Vagina (tissue), 2 donors: ENCODE measurements around the gene CSTF2T. TPM values are rescaled to one million over a fixed set of nuclear protein-coding genes. Genes with fewer than 3 reads are reported as not detected.

Experiments
- DNase-seq, 2 donors: peaks; one replicate each; pipeline ENCODE4 v3.0.0-alpha.2; 2017; ENCODE audit errors: extremely low spot score in 2 of 2
- H3K27ac ChIP-seq: fragments of 200-600 bp; sonication (generic); one replicate; pipeline ENCODE4 v1.5.1; 2019
- H3K27me3 ChIP-seq: fragments of 200-600 bp; sonication (generic); one replicate; pipeline ENCODE4 v1.5.1; 2019
- H3K36me3 ChIP-seq, 2 donors: fragments of 200-600 bp; sonication (generic); one replicate each; pipeline ENCODE4 v1.5.1; 2017 to 2019
- H3K4me1 ChIP-seq: fragments of 200-600 bp; sonication (generic); one replicate; pipeline ENCODE4 v1.5.1; 2019
- H3K4me3 ChIP-seq, 2 donors: fragments of 200-600 bp; sonication (generic); 1 replicate in 1 of 2; 2 replicates in 1 of 2; pipeline ENCODE4 v1.5.1; 2016 to 2019
- H3K9me3 ChIP-seq: fragments of 200-600 bp; sonication (generic); one replicate; pipeline ENCODE4 v1.5.1; 2019
- CTCF ChIP-seq, 3 experiments: fragments of 450-650 bp in 2 of 3; fragments of 200-600 bp in 1 of 3; sonication (generic) in 1 of 3; IDR thresholded peaks; one replicate each; pipeline ENCODE4 v1.5.1; 2017 to 2019; ENCODE audit warnings: antibody characterized with exemption in 3 of 3, mild to moderate bottlenecking in 2 of 3, moderate library complexity in 2 of 3
- POLR2A ChIP-seq, 2 donors: fragments of 450-650 bp; IDR thresholded peaks; one replicate each; pipeline ENCODE4 v1.6.1; 2017; ENCODE audit warnings: antibody characterized with exemption in 2 of 2, mild to moderate bottlenecking in 2 of 2, moderate library complexity in 2 of 2
- POLR2AphosphoS5 ChIP-seq, 2 donors: sonication (generic); formaldehyde crosslinking; IDR thresholded peaks; one replicate each; pipeline ENCODE4 v1.9.0; 2017; ENCODE audit warnings: antibody characterized with exemption in 2 of 2, mild to moderate bottlenecking in 2 of 2, low read depth in 1 of 2; ENCODE audit not compliant: insufficient read depth in 1 of 2
- intact Hi-C: fragments of 100-400 bp; cut with DNase I; formaldehyde crosslinking; loops from one replicate; pipeline ENCODE4 v1.15.1; 2023
- total RNA-seq: library from RNA; depleted of rRNA; stranded (reverse); fragments of >200 nt; gene quantifications from one replicate; pipeline ENCODE4 v1.2.3, GENCODE V29; 2016

Gene CSTF2T
- total RNA-seq, 1 donor from 2014 or later = 12.0 TPM

GRCh38 chr10:51718804-51719291 lies 19.5 kb upstream of the CSTF2T start:
- no peak overlapping the region for H3K4me3 ChIP-seq
- intact Hi-C loops = no loop called here
- H3K27me3 ChIP-seq = no peaks in the 10 kb centered on the region
- H3K36me3 ChIP-seq = no peaks in the 10 kb centered on the region
- TF ChIP-seq CTCF (IDR thresholded peaks at IDR 0.05) (no peak), POLR2A (IDR thresholded peaks at IDR 0.05) (no peak), POLR2AphosphoS5 (IDR thresholded peaks at IDR 0.05; ENCODE audit: insufficient read depth in 1 of 2, low read depth in 1 of 2) (no peak)
- no peaks in the 10 kb centered on the region for H3K4me1 ChIP-seq
- no peaks in the 10 kb centered on the region for H3K9me3 ChIP-seq
- no peak for DNase-seq
- no peak overlapping the region for H3K27ac ChIP-seq

- H3K4me1 ChIP-seq = no peaks in the 10 kb centered on the region
- no peaks in the 10 kb centered on the region for H3K36me3 ChIP-seq
- no peak for DNase-seq
- no peaks in the 10 kb centered on the region for H3K27me3 ChIP-seq
- no peak overlapping the region for H3K4me3 ChIP-seq
- H3K27ac ChIP-seq = no peak overlapping the region
- intact Hi-C loops = no loop called here
- H3K9me3 ChIP-seq = no peaks in the 10 kb centered on the region
- TF ChIP-seq POLR2A (IDR thresholded peaks at IDR 0.05) = no peak
- TF ChIP-seq POLR2AphosphoS5 (IDR thresholded peaks at IDR 0.05; ENCODE audit: insufficient read depth in 1 of 2, low read depth in 1 of 2) = no peak
- no peak for TF ChIP-seq CTCF (IDR thresholded peaks at IDR 0.05)
These were observed 17.6 kb upstream of the CSTF2T start for GRCh38 chr10:51716981-51717380.

DNA sequence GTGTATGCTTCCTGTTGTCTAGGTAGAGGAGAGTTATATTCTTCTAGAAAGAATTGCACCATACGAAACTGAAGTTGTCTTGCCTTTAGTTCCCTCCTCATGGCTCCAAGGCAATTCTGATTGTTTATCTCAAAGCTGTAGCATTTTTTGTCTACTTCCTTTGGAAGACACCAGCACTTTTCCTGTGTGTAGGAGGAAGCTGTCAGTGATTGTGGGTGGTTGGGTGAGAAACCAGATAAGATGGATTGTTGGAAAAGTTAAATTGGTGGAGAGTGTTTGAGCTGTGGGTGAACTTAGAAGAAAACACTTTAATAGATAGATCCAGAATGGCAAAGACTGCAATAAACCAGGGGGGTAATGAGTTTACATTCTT lies 12.1 kb upstream of the CSTF2T start:
- TF ChIP-seq POLR2A (IDR thresholded peaks at IDR 0.05) (no peak), POLR2AphosphoS5 (IDR thresholded peaks at IDR 0.05; ENCODE audit: insufficient read depth in 1 of 2, low read depth in 1 of 2) (no peak), CTCF (IDR thresholded peaks at IDR 0.05) (no peak)
- intact Hi-C loops = no loop called here
- no peaks in the 10 kb centered on the region for H3K4me1 ChIP-seq
- no peak overlapping the region for H3K27ac ChIP-seq
- H3K36me3 ChIP-seq = no peaks in the 10 kb centered on the region
- no peak for DNase-seq
- no peaks in the 10 kb centered on the region for H3K27me3 ChIP-seq
- no peaks in the 10 kb centered on the region for H3K9me3 ChIP-seq
- H3K4me3 ChIP-seq = no peak overlapping the region

DNA sequence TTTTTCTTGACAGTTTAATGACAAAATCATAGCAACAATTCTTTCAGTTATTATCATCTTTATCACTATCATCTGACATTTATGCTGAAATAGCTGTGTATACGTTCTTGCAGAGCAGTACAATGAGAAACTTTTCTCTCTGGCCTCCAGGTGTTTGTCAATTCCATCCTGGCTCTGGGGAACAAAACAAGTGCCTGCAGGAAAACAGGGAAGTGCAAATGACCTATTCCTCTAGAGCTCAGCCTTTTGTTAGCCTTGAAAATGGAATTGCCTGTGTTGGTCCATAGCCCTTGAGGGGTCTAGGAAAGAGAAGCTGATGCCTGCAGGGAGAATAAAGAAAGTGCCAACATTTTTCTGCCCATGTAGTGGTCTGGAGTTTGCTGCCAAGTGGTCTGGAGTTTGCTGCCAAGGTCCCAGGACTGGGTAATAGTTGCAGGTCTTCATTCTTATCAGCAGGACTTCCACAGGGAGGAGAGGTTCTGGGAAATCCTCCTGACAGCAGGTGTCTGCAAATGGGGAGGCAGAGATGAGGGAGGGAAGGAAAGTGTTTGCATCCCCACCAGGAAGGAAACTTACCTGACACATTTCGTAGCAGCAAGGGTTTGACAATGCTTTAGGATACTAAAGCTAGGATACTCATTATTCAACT lies 10.1 kb upstream of the CSTF2T start:
- Histone ChIP-seq H3K4me3 (no peak overlapping the region), H3K27me3 (no peaks in the 10 kb centered on the region), H3K27ac (no peak overlapping the region), H3K36me3 (no peaks in the 10 kb centered on the region), H3K9me3 (no peaks in the 10 kb centered on the region), H3K4me1 (peaks cover 6% of the 10 kb centered on the region)
- DNase-seq = no peak
- intact Hi-C loops = no loop called here
- no peak for TF ChIP-seq CTCF (IDR thresholded peaks at IDR 0.05)

DNA sequence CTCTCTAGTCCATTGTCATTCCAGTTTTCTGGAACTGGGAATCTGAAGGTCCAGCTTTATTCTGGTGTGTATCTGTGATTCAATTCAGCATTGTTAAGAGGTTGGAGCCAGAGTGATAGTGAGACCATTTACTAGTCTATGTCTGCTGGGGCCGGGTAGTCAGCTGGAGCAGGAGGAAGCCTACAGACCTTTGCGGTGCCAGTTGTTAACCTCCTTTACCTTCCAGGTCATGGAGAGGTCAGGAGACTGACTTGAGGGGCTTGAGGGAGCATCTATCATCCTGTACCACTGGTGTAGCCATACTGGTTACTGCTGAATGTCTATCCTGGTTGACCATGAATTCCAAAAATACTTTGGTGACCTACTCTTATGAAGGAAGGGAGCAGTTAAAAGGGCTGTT lies 9.2 kb upstream of the CSTF2T start:
- Histone ChIP-seq H3K27ac (no peak overlapping the region), H3K4me1 (peaks cover 6% of the 10 kb centered on the region), H3K9me3 (no peaks in the 10 kb centered on the region), H3K4me3 (no peak overlapping the region), H3K27me3 (no peaks in the 10 kb centered on the region), H3K36me3 (no peaks in the 10 kb centered on the region)
- intact Hi-C loops = no loop called here
- DNase-seq = no peak
- TF ChIP-seq POLR2A (IDR thresholded peaks at IDR 0.05) = no peak
- TF ChIP-seq CTCF (IDR thresholded peaks at IDR 0.05) = no peak
- no peak for TF ChIP-seq POLR2AphosphoS5 (IDR thresholded peaks at IDR 0.05; ENCODE audit: insufficient read depth in 1 of 2, low read depth in 1 of 2)
